ENCODE data around the gene PHRF1.

PHRF1 gene

GRCh38 chr11:656866-657265 is 80.6 kb downstream of the PHRF1 start:
- peaks cover 34% of the 10 kb centered on the region for H3K36me3 ChIP-seq (ENCODE audit: insufficient read depth, low read length)
- H3K4me1 ChIP-seq (ENCODE audit: insufficient read depth, low read length) = no peaks in the 10 kb centered on the region

DNA sequence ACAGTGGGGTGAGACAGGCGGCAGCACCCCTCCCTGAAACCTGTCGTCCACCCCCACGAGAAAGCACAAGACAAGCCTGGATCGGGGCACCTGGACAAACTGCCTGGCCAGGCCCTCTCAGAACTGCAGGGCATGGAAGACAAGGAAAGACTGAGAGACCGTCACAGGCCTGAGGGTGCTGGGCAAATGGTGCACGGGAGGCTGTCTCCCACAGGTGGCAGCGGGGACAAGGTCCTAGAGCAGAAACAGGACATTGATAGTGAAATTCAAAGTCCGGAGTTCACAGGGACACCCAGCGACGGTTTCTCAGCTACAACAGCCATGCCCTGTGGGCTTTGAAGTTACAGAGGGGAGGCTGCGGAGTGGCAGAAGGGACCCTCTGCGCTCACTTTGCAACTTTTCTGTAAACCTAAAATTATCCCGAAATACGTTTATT is 81.4 kb downstream of the PHRF1 start:
- no peaks in the 10 kb centered on the region for H3K9me3 ChIP-seq (ENCODE audit: low read length)
- H3K4me3 ChIP-seq (ENCODE audit: low read length) = no peak overlapping the region
- no peak overlapping the region for H2AFZ ChIP-seq (ENCODE audit: low read depth, low read length)
- peaks cover 33% of the 10 kb centered on the region for H3K36me3 ChIP-seq (ENCODE audit: insufficient read depth, low read length)
- H3K4me1 ChIP-seq (ENCODE audit: insufficient read depth, low read length) = no peaks in the 10 kb centered on the region
- H3K27me3 ChIP-seq (ENCODE audit: insufficient read depth, low read length) = no peaks in the 10 kb centered on the region

More at GRCh38 chr11:656866-657265, 80.6 kb downstream of the PHRF1 start:
- H2AFZ ChIP-seq (ENCODE audit: low read depth, low read length) = no peak overlapping the region
- no peak overlapping the region for H3K4me3 ChIP-seq (ENCODE audit: low read length)
- H3K9me3 ChIP-seq (ENCODE audit: low read length) = no peaks in the 10 kb centered on the region
- no peaks in the 10 kb centered on the region for H3K27me3 ChIP-seq (ENCODE audit: insufficient read depth, low read length)

DNA sequence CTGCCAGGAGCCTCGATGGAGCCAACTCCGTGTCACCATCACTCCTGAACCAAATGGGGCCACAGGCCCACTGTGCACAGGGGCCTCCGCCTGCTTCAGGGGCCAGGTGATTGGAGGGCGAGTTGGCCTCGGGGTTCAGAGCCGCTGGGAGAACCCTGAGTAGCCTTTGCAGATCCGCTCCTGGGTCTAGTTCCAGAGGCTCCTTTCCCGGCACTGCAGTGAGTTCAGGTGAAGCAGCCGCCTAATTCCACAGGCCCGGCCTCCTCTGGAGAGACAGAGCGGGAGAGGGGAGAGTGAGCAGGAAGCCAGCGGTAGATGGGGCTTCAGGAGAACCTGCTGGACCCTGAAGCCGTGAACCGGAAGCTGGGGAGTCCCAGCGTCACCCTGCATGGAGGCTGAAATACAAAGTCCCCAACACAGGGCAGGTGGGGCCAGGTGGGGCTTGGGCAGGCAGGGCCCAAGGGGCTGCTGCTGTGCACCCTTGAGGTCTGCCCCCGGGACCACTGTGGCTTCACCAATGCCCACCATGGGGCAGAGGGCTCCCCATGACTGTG is 83.3 kb downstream of the PHRF1 start:
- Histone ChIP-seq H2AFZ (ENCODE audit: low read depth, low read length) (no peak overlapping the region), H3K9me3 (ENCODE audit: low read length) (no peaks in the 10 kb centered on the region), H3K4me1 (ENCODE audit: insufficient read depth, low read length) (no peaks in the 10 kb centered on the region), H3K36me3 (ENCODE audit: insufficient read depth, low read length) (peaks cover 26% of the 10 kb centered on the region), H3K27me3 (ENCODE audit: insufficient read depth, low read length) (no peaks in the 10 kb centered on the region), H3K4me3 (ENCODE audit: low read length) (no peak overlapping the region)

GRCh38 chr11:660281-660680 is 84.0 kb downstream of the PHRF1 start:
- Histone ChIP-seq H2AFZ (ENCODE audit: low read depth, low read length) (no peak overlapping the region), H3K4me3 (ENCODE audit: low read length) (no peak overlapping the region), H3K27me3 (ENCODE audit: insufficient read depth, low read length) (no peaks in the 10 kb centered on the region), H3K36me3 (ENCODE audit: insufficient read depth, low read length) (peaks cover 29% of the 10 kb centered on the region), H3K4me1 (ENCODE audit: insufficient read depth, low read length) (no peaks in the 10 kb centered on the region), H3K9me3 (ENCODE audit: low read length) (no peaks in the 10 kb centered on the region)

GRCh38 chr11:660681-661444 is 84.6 kb downstream of the PHRF1 start:
- Histone ChIP-seq H3K9me3 (ENCODE audit: low read length) (peaks cover 4% of the 10 kb centered on the region), H3K4me1 (ENCODE audit: insufficient read depth, low read length) (no peaks in the 10 kb centered on the region), H2AFZ (ENCODE audit: low read depth, low read length) (no peak overlapping the region), H3K27me3 (ENCODE audit: insufficient read depth, low read length) (no peaks in the 10 kb centered on the region), H3K4me3 (ENCODE audit: low read length) (no peak overlapping the region), H3K36me3 (ENCODE audit: insufficient read depth, low read length) (peaks cover 35% of the 10 kb centered on the region)

All from neuron (in vitro differentiated cells).